HG02678 (cell line): ENCODE measurements around the gene DAND5.

Source experiments
- ATAC-seq: cut with Tn5 transposase; IDR thresholded peaks from one replicate; pipeline ENCODE4 v1.9.1; 2021; ENCODE audit warnings: mild to moderate bottlenecking, moderate library complexity; ENCODE audit not compliant: unreplicated experiment

The DAND5 gene

DNA sequence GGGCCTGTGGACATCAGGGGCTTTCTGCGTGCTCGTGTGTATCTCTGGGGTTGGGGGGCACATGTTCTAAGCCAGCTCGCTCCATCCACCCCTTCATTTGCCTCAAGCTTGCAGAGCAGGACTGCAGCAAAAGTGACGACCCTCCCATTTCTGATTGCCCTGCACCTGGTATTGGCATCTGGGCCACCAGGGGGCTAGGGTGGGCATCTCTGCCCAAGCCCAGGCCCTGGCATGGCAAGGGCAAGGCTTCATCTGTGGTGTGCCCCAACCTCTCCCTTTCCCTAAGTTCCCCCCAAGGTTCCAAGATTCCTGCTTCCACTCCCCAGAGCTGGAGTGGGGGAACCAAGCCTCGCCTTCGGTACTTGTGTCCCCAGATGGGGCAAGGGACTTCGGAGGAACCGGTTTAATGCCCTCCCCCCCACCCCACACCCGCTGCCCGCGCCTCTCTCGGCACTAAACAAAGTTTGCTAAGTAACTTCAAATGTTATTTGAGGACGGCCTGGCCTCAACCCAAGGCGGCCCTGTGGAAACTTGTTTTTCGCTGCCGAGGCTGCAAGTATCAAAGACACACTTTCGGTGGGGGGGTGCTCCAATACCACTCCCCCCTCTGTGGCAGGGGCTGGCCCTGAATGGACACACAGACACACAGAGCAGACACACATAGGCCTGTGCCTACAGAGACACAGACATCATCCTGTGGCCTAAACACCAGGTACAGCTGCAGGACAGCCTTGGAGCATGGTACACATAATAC is 38.1 kb downstream of the DAND5 start:
- no peak for ATAC-seq

DNA sequence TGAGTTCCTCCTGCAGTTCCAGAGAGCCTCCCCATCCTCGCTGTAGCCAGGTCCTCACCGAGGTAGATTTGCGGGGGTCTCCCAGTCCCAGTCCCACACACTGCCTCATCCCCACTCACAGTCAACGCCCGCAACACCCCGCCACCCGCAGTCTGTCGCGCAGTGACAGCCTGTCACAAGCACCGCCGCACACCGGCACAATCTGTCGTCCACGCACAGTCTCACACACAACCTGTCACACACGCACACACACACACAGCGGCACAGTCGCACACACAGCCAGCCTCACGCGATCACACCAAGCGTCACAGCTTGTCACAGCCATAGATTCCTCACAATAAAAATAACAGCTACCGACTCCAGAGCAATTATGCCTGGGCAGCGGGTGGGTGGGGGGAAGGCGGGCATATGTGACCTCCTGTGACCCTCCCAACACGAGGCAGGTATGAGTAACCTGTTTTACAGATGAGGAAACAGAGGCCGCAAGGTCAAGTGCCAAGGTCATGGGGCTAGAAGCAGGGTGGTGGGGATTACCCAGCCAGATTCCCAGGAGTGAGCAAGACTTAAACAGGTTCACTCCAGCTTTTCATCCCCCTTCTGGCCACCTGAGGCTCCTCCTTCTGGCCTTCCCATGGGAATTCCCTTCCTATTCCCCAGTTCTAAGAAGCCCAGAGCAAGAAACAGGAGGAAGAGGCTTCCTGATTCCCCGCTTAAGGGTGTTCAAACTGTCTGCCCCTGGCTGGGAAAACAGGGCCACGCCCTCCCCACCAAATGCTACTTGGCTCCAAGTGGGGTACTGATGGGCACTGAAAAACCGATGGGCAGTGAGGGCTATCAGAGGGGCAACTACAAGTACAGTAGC is 39.8 kb downstream of the DAND5 start:
- ATAC-seq: no peak

DNA sequence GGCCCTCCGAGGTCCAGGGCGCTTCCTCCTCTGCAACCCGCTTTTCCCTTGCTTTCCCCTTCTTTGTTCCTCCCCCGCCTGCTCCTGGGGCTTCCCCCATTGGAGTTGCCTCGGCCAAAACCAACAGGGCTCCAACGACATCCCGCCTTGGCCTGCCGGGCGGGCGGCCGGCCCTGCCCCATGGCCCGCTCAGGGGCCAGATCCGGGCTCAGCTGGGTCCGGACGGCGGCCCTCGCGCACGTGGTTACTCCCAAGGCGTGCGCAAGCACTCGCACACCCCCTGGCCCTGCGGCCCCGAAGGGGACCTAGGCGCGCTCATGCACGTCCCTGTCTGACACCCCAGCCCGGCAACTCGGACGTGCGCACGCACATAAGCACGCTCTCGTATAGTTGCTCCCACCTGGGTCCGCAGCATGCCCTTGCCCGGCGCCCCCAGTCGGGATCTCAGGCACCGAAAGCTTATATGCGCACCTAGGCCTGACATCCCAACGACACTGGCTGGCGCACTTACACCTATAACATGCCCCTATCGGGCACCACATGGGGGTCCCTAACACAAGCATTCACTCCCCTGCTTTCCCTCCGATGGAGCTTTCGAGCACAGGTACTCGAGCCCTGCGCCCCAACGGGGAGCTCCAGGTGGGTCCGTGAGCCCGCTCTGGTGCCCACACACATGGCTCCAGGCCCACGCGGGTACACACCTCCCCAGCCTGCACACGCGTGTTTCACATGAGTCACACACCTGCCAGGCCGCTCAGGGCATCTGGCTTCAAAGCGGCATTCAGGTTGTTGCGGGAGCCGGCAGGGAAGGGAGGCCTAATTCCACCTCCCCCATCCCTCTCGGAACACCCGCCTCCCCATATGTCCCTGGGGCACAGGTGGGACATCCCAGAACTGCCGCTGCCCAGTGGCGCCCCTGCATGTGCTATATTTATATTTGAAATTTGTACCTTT is 40.9 kb downstream of the DAND5 start:
- ATAC-seq: no peak

DNA sequence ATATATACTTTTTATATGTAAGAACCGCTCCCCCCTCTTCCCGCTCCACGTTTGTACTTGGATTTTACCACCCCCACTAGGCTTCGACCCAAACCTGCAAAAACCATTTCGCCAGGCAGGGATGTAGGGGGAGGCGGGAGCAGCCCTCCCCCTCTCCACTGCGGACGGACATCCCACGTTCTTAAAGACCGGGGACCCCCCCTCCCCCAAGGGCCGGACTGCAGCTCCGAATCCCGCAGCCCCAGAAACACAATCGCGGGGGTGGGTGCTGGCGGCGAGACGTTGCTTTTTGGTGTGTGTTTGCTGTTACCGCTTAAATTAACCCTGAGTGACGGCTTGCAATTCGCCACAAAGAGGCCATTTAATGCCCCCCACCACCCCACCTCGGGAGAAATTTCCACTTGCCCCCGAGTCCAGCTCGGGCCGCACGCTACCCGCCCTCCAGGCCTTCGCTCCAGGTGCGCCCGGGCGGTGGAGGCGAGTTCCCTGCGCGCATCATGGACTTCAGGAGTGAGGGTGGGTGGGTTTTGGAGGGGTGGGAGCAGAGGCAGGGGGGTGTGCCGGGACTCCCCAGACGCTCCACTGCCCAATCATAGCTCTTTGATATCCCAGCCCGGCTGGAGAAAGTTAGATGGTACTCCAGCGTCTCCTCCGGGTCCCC is 41.7 kb downstream of the DAND5 start:
- no peak for ATAC-seq

DNA sequence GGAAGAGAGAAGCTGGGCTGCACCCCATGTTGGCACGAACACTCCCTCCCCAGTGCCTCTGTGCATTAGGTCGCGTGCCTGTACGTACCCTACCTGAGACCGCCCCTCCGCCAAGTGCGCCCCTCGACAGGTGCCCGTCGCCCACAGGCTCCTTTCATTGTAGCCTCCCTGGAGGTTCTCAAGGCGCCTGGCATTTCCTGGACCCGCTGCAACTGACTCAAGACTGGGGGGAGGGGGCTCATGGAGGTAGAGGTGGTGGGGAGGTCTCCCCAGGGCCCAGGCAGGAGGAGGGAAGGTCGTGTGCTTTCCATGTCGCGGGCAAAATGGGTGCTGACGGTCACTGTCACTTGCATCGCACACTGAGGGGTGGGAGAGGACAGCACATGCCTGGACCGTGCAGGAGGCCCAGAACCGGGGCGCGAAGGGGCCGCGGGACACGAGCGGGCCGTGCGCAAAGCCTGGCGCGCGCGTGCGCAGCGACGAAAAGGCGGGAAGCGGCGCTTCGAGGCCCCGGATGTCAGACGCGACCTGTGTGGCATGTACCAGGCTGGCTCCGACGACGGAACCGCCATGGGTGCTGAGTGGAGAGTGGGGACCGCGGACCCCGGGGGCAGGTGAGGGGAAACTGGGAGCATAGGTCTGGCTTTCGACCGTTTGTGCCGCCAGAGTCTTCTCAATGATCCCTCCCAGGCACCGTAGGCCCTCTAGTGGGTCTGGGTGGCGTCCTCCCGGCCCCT is 42.4 kb downstream of the DAND5 start:
- no peak for ATAC-seq

DNA sequence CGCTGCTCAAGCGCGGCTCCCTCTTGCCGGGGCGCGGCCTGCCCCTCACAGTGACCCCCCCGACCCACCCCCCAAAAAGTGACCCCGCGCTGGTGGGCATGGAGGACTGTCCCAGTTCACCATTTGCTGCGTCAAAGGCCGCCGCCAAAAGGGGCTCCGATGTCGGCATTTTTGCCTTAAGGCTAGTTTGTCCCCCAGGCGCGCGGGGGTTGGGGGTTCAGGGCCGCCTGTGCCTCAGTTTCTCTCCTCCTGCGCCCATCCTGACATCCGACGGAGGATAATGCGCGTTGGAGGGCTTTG is 43.0 kb downstream of the DAND5 start:
- ATAC-seq: no peak

DNA sequence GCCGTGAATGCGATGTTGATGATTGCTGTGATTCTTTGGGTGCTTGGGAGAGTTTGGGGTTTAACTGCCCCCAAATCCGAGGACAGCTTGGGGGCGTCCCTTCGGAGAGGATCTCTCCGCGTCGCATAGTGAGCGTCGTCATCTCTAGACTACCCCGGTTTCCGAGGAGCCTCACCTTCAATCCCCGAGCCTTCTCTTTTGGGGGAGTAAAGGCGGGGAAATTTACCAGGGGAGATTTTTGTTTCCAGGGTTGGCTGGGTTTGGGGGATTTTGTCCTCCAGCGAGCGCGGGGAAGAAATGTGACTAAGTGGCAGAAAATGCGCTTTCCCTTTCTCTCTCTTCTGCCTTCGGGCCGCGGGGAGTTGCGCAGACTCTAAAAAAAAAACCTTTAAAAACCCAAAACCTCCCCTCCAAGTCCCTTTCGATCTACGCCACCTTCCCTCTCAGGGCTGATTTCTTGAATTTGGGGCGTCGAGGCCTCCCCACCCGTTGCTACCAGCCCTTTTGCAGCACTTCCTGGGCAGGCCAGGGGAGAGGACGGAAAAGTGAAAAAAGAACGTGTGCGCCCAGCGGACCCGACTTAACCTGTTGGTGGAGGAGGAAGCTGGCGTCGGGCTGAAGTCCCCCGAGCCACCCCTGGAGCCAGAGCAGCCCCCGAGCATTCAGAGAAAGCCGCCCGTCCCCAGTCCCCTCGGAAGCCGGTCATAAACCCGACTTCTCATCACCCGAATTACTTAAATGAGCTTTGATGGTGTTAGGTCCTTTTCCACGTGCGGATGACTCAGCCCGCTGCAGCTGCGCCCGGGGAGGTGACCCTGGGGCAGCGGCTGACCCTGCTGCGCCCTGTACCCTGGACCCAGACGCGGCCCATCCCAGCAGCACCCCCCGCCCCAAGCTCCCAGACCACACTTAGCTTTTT is 43.6 kb downstream of the DAND5 start:
- ATAC-seq: no peak

DNA sequence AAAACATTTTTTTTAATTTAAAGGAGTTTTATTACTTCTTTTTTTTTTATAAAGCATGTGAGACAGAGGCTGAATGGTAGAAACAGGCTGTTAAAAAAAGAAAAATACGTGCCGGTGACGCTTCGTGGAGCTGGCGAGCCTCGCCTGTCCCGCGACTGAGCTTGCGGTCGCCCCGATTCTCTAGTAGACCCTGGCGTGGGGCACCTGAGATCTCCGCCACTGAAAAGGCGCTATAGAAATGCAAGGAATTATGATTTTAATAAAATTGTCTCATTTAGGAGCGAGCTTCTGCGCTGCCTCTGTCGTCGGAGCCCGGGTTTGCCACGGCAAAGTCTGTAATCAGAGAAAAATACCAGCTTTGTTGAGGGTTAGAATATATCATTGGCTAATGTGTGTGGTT is 44.3 kb downstream of the DAND5 start:
- ATAC-seq: no peak

DNA sequence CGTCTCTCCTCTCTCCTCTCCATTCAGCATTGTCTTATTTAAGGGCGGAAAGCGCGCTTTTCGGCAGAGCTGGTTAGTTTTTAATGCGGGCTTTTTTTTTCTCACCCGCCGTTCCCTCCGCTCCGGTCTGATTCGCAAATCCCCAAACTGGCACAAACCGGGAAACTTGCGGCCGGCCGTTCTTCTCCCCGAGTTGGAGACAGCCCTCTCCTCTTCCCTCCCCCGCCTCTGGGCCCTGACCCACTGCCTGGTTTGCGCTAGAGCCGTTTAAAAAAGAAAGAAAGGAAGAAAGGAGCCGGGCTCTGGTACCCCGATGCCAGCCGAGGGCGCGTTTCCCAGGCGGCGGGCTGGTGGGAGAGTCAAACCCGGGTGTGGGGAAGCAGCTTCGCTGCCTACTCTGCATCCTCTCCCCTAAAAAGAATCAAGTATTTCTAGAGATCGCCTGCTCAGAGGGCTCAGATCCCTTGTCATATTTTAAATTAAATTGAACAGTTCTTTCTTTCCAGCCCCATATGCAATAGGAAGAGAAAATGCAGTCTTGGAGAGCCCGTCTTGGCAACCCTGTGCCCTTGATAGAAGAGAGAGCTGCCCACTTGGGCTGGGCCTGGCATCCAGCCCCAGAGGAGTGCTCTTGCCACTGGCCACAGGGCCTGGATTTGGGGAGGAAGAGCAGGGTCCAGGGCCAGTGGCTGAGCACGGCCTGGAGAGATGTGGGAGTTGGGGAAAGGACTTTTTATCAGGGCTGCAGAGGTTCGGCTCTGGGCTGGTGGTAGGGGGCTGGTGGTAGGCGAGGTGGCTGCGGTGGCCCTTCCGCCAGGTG is 44.9 kb downstream of the DAND5 start:
- ATAC-seq: no peak

DNA sequence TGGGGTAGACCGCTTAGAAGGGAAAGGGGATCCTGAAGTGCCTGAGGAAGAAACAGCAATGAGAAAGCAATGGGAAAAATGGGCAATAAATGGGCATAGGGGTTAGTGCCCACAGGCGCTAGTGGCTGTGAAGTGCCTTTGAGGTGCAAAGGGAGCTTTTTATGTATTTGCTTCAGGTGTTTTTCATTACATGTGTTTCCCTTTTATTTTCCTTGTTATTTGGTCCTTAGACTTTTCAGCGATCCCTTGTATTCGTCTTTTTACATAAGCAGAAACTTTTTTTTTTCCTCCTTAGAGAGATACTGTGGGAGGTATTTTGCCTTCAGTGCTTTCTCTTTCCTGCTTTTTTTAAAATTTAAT is 45.5 kb downstream of the DAND5 start:
- ATAC-seq: no peak

DNA sequence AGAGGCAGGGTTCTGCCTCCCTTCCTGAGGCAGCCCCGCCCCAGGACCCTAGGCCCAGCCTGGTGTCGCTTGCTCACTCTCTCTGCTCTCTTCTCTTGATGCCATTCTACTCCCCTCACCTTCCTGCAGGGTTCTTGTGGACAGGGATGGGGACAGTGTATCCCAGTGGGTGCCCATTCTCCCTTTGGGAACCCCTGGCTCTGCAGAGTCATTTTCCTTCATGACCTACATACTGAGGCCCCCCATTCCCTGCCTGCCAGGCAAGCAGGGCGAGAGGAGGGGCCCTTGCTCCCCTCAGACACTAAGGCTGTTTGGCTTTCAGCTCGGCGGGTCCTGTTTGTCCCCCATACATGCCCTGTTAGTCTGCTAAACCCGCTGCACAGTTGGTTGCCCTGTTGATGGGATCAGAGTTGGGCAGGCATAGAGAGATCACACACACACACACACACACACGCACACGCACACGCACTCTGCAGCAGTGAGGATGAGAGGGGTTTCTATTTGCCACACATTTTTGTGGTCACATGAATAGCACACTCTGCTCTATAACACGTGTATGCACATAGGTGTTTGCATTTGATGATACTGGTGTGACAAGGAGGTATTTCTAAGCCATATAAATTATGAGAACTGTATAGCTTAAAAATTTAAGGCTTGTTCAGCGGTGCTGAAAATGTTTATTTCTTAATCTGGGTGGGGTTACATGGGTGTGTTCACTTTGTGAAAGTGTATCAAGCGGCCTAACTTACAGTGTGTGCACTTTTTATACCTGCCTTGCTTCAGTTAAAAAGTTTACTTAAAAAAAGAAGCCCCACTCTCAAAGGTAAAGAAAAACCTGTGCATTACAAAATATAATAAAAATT is 46.2 kb downstream of the DAND5 start:
- no peak for ATAC-seq

DNA sequence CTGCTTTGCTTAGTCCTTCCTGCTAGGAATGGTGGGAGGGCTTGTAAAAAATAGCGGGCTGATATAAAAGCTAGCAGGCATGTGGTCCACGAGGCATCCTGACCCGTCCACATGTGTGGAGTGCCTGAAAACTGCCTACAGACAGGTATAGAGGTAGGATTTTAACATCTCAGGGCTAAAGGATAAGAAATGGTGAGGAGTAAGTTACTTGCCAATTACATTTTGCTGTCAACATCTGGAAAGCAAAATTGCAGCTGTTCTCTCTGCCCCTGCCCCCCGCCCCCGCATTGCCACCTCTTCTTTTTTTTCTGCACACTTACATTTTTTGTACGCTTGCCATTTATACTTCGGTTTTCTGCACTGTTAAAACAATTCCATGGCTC is 46.9 kb downstream of the DAND5 start:
- ATAC-seq: no peak

DNA sequence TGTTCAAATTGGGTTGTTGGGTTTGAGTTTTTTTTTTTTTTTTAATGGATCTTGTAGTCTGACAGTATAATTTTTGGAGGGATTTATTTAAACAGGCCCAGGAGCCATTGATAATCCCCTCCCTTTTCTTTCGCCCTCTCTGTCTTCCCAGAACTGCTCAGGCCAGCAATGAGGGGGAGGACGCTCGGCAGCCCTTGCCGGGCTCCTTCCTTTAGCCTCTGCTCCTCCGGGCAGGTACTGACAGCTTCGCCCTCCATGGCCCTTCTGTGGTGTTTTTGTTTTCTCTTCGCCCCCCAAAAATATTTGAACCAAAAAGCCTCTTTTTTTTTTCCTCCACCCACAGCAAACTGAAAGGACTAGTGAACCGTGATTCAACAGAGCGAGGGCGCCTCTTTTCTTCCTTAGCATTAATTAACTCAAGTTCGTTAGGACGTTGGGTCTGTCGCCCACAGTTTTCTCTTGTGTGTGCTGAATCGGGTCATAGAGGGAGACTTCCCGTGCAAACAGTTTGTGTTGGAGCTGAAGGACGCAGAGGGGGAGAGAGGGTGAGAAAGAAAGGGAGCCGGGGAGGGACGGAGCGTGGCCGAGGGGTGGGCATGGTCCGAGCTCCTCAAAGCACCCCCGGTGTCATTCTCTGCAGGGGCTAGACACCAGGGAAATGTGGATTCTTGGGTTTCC is 47.4 kb downstream of the DAND5 start:
- no peak for ATAC-seq

DNA sequence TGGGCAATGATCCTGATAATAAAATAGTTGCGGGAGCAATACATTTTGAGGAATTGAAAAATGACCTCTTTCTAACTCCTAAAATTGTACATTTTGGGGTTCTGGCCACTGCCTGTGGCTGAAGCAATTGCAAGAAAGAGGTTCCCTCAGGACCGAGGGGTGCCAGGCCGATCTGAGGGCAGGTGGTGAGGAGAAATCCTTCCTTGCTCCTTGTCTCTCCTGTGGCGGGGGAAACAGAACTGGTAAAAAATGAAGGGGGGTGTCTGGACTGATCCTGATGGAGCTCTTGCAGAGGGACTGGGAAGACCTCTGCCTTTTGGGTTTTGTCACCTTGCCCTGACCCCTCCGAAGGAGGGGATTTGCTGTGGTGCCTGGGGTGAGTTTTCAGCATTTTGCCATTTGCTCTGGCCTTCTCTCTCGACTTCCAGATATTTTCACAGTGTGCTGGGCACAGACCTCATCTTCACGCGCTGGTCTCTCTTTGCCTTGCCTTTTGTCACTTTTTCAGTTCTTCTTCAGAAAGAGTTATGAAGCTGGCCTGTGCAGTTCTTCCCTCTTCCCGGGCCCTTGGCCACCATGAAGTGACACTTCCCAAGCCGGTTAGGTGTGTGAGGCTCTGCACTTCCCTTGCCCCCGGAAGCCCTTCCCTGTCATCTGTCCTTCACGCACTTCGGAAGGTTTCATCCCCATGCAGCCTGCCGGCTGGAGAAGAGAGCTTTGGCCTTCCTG is 48.1 kb downstream of the DAND5 start:
- no peak for ATAC-seq

DNA sequence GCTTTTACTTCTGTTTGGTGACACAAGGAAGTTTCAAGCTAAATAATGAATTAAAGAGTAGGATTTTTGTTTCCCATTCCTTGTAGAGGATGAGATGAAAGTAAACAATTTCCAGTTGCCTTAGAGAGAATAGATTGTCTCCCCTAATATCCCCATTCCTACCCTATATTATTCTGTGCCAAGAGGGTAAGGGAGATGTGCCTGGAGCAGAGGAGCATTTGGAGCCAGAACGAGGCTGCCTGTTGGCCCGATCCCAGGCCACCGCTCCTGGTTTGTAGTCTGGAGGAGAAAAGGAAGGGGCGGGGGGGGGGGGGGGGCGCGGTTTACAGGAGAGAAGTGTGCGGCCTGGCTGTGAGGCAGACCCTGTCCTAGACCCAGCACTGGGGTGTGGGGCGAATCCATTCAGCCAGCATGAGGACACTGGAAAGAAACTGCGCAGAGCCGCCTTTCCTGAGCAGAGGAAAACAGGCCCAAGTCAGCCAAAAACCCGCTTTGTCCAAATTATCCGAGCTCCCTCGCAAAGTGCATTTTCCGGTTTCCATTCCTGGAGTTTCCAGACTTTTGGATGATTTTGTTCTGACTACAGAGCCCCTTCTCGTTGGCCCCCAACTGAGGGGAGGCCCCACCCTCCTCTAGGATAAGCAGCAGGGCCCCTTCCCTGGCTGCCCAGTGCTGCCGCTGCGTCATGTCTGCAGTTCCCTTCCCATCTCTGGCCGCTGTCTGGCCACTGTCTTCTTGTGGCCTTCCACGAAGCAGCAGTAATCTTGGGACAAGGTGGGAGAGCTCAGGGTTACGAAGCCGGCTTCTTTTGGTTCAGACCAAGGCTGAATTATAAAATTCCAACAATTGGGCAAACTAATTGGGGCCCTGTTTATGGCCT is 48.9 kb downstream of the DAND5 start:
- no peak for ATAC-seq
